Inferior parietal cortex (tissue), 1 donor: ENCODE data around the gene FGF11.
"Not testable (repeated sequence)": the region's sequence is repeated elsewhere in the genome, so short reads cannot be mapped to it uniquely, and the experiment has no call there.

Experiments used
- DNase-seq: peaks from one replicate; pipeline ENCODE4 v3.0.0-alpha.2; 2016; ENCODE audit errors: extremely low spot score

FGF11 gene

DNA sequence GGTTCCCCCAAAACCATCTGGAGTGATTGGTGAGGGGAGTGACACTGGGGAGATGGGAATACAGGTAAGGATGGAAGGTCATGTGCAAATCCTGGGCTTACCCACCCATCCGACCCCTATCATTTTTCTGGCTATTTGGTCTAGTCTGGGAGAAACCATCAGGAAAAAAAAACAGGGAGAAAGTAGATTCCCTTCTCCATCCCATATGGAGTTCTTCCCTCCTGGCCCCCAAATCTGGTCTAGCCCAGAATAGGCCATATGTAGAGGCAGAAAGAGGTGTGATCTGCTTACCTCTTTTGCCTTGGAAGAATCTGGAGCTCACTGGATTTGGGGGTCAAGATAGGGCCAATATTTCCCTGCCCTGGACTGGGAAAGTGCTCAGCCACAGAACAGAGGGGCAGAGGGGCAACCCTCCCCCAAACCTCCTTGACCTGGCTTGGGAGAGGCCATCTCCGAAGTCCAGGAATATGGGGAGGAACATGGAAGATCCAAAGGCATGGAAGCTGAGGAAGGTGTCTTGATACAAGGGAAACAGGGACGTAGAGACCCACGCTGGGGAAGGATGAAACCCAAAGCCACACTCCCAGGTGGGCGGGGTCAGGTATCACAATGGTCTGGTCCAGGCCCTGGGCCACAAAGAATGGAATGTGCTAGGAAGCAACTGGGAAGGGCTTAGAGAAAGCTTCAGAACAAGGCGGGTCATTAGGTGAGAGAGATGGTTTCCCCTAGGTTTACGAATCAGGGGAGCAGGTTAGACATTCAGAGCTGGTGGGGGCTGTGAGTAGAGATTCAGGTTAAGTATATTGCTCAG, 21.7 kb downstream of the FGF11 start:
- DNase-seq, result no peak

DNA sequence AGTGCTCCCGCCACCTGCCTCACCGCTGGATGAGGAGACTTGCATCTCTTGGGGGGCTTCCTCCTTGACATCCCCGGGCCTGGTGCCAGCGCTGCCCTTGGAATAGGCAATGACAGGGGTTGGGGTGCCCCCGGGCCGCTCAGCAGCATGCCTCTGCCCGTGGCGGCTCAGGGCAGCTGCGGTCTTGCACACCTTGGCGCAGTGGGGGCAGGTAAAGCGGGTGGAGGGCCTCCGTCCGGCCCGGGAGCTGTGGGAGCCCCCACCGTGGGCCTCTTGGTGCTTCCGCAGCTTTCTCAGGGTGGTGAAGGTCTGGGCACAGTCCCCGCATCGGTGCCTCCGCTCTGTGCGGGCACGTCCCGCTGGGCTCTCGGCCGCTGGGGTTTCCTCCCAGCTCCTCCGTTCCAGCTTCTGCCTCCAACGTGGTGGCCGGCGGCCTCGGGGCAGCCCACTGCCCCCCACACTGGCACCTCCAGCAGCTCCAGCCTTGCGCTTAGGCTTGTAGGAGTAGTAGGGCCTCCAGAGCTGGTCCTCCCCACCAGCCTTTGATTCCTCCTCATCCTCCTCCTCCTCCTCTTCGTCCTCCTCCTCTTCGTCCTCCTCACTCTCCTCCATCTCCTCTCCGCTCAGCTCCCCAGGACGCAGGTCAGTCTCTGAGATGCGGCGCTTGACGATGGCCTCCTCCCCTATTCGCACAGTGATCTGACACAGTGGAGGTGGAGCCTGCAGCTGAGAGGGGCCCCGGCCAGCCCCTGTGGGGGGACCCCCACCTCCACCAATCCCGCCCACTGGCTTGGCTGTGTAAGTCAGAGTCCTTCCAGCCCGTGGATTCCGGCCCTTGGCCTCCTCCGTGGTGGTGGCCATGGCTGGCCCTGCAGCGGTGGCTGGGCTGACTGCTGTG, 23.4 kb downstream of the FGF11 start:
- no peak for DNase-seq

GRCh38 chr17:7463372-7463846, 24.1 kb downstream of the FGF11 start:
- no peak for DNase-seq

DNA sequence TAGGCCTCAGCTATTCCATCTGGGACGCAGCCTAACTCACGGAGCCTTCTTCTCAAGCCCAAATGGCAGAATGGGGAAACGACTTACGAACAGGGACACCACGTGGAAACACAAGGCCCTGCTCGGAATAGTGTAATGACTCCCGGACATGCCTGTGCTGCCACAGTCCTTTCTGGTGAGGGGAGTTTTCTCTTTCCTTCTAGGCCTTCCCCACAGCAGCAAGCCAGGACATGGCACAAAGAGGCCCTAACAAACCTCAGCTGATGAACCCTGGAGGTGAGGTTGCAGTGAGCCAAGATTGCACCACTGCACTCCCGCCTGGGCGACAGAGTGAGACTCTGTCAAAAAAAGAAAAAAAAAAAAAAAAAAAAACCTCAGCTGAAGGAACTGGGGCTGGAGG, 24.8 kb downstream of the FGF11 start:
- no peak for DNase-seq

DNA sequence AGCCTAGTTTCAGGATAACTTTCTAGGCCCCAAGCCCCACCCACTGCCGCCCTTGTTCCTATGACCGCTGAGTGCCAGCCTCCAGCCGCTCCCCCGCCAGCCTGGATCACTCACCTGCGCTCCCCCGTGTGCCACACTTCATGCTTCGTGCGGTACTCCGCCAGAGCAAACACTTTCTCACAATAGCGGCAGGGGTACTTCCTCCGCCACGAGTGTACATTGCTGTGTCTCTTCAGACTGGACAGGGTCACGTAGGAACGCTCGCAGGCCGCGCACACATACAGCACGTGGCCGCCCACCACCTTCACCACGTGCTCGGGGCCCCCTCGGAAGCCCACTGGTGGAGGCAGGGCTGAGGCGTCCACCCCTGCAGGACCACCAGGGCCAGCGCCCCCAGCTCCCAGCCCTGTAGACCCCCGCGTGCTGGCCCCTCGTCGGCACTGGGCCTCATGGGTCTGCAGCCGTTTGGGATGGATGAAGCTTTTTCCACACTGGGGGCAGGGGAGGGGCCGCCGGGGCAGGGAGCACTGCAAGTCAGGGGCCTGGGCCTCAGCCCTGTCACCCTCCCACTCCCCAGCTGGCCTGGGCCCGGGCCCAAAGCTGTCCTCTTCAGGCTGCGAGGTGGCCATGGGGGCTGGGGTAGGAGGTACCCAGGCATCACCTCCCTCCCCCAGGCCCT, 26.4 kb downstream of the FGF11 start:
- DNase-seq, result no peak

DNA sequence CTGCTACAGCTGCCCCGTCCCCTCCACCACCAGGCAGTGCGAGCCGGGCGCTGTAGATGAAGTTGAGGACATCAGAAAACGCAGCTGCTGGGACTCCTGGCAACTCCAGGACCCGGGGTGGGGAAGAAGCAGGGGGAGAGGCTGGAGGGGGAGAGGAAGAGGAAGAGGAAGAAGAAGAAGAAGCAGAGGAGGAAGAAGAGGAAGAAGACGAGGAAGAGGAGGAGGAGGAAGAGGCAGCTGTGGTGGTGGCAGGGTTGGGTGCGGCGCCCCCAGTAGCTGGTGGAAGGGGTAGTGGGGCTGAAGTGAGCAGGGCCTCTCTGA, 27.0 kb downstream of the FGF11 start:
- no peak for DNase-seq

GRCh38 chr17:7466639-7467341, 27.5 kb downstream of the FGF11 start:
- peak; percentile 43 for DNase-seq

DNA sequence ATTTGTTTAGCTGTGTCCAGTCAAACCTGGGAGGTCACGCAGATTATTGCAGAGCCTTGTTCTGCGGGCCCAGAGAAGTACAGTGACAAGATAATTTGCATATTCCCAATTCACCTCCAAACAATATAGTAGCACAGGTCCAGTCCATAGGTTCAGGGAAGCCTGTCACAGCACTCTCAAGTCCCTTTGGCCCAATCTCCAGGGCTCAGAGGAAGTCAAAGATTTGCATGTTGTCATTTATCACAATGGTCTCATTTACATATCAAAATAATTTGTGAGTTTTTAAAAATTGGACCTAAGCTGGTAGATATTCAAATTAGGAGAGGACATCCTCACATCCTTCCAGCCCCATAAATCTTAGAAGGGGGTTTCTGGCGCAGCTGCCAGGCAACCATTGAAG, 28.2 kb downstream of the FGF11 start:
- no peak for DNase-seq

DNA sequence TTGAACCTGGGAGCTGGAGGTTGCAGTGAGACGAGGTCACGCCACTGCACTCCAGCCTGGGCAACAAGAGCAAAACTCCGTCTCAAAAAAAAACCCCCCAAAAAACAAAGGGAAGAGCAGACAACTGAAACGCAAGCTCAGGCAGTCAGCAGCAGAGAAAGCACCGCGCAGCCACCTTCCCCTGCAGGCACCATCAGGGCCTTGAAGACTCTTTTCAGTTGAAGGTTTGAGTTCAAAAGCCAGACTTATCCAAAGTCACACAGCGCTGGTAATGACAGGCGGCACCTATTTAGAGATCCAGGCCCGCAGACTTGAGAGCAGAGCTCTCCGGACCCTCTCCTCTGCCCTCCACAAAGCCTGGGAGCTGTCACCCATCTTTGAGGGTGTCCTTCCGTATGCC, 29.0 kb downstream of the FGF11 start:
- DNase-seq, result no peak

DNA sequence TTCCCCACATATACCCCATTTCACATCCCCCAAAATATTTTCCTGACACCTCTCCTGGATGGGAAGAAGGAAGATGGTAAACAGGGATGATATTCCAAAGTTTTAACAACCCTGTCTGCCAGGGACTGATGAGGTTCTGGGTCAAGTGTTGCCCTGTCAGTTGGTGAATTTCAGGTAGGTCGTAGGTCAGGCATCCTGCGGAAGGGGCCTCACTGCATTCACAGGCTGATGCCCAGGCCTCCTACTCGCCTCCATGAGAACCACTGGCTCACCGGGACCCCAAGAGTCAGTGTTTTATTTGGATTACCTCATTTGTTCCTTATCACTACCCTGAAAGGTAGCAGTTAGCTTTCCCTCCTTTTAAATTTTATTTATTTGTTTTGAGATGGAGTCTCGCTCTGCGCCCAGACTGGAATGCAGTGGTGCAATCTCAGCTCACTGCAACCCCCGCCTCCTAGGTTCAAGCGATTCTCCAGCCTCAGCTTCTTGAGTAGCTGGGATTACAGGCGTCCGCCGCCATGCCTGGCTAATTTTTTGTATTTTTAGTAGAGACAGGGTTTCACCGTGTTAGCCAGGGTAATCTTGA, 29.6 kb downstream of the FGF11 start:
- DNase-seq, result no peak

DNA sequence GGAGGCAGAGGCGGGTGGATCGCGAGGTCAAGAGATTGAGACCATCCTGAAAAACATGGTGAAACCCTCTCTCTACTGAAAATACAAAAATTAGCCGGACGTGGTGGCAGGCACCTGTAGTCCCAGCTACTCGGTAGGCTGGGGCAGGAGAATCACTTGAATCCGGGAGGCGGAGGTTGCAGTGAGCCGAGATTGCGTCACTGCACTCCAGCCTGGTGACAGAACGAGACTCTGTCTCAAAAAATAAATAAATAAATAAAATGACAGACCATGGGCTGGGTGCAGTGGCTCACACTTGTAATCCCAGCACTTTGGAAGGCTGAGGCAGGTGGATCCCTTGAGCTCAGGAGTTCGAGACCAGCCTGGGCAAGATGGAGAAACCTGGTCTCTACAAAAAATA, 30.5 kb downstream of the FGF11 start:
- DNase-seq, result not testable (repeated sequence)

GRCh38 chr17:7470457-7470973, 31.2 kb downstream of the FGF11 start:
- DNase-seq, result not testable (repeated sequence)

- DNase-seq, result no peak
Observed at GRCh38 chr17:7471729-7472128, 32.4 kb downstream of the FGF11 start.

DNA sequence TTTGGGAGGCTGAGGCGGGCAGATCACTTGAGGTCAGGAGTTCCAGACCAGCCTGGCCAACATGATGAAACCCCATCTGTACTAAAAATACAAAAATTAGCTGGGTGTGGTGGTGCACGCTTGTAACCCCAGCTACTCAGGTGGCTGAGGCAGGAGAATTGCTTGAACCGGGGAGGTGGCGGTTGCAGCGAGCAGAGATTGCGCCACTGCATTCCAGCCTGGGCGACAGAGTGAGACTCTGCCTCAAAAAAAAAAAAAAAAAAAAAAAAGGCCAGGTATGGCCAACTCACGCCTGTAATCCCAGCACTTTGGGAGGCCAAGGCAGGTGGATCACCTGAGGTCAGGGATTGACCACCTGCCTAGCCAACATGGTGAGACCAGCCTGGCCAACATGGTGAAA, 35.5 kb downstream of the FGF11 start:
- DNase-seq, result not testable (repeated sequence)

GRCh38 chr17:7475764-7476422, 36.6 kb downstream of the FGF11 start:
- DNase-seq, result no peak

- DNase-seq, result no peak
Observed at GRCh38 chr17:7476494-7476893, 37.2 kb downstream of the FGF11 start.

GRCh38 chr17:7476951-7477350, 37.6 kb downstream of the FGF11 start:
- DNase-seq, result no peak

DNA sequence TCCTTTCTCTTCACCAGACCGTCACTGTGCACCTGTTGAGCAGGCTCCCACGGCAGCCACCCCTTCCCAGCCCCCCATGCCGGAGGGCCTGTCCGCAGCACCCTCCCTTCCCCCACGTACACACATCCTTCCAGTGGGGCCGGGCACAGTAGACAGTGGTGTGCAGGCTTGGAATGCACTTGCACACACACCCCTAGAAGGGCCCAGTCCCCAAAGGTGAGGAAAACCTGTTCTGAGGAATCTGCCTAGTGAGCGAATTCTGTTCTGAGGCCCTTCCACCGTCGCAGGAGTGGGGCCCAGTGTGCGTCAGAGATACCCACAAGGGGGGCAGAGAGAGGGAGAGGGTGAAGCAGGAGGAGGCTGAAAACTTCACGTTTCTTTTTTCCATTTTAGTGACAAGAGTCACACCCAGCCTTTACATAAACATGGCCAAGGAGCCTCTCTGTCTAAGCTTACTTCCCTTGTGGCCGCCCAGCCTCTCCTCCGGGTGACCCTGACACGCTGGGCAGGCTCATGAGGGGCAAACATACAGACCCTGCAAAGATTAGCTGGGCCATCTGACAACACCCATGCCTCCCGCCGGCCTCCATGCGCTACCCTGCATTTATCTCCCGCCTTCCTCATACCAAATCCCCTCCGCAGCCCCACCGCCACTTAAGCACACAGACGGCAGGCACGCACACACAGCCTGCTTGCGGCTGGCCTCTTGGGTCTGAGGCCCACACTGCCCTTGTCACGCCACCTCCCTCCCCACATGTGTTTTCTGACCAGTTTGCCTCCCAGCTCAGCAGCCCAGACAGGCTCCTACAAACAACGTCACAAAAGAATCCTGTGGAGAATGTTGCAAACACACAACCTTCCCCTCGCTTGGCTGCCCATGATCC, 38.3 kb downstream of the FGF11 start:
- DNase-seq, result no peak
